Thoracic aorta (tissue), 2 donors: ENCODE results near the gene TAC4. TPM values are rescaled to one million over a fixed set of nuclear protein-coding genes. Genes with fewer than 3 reads are reported as not detected.
A peak's percentile ranks its signal among the peaks of the same experiment; 100 is the strongest.

Experiments used
- ATAC-seq: fragments of 150-250 bp; one replicate; pipeline ENCODE4 v1.8.0; 2017; ENCODE audit warnings: low read depth; ENCODE audit not compliant: insufficient number of reproducible peaks, low FRiP score
- DNase-seq: peaks from one replicate; pipeline ENCODE4 v3.0.0-alpha.2; 2020; ENCODE audit warnings: low spot score
- H3K27ac ChIP-seq, 2 donors: fragments of 200-600 bp; sonication (generic); 1 replicate in 1 of 2; 2 replicates in 1 of 2; pipeline ENCODE4 v1.5.1; 2016; ENCODE audit warnings: mild to moderate bottlenecking in 2 of 2, moderate library complexity in 2 of 2
- H3K27me3 ChIP-seq: fragments of 200-600 bp; sonication (generic); replicated peaks from 2 replicates; pipeline ENCODE4 v1.6.0; 2016; ENCODE audit warnings: mild to moderate bottlenecking; ENCODE audit not compliant: insufficient read depth
- H3K36me3 ChIP-seq: fragments of 200-600 bp; sonication (generic); one replicate; pipeline ENCODE4 v1.5.1; 2016
- H3K4me1 ChIP-seq, 2 donors: fragments of 200-600 bp; sonication (generic); 1 replicate in 1 of 2; 2 replicates in 1 of 2; pipeline versions ENCODE4 v1.5.1 to v1.6.0; 2016; ENCODE audit warnings: low read depth in 2 of 2, mild to moderate bottlenecking in 1 of 2; ENCODE audit not compliant: control insufficient read depth in 1 of 2
- H3K4me3 ChIP-seq: fragments of 200-600 bp; sonication (generic); 2 replicates; pipeline ENCODE4 v1.5.1; 2016; ENCODE audit warnings: mild to moderate bottlenecking
- H3K9me3 ChIP-seq: fragments of 200-600 bp; sonication (generic); 2 replicates; pipeline ENCODE4 v1.5.1; 2016
- CTCF ChIP-seq: fragments of 200-600 bp; sonication (generic); IDR thresholded peaks from one replicate; pipeline ENCODE4 v1.5.1; 2019; ENCODE audit warnings: antibody characterized with exemption
- total RNA-seq, 2 donors: library from RNA; depleted of rRNA; stranded (reverse); fragments of >200 nt; gene quantifications; one replicate each; pipeline versions ENCODE4 v1.1.0 to v1.2.3, GENCODE V29; 2016

The TAC4 gene
- total RNA-seq, 2 donors from 2014 or later, result not detected

- no peak overlapping the region for H3K27ac ChIP-seq
- no peak overlapping the region for H3K4me3 ChIP-seq
- TF ChIP-seq CTCF, result no peak
- no peaks in the 10 kb centered on the region for H3K9me3 ChIP-seq
- no peaks in the 10 kb centered on the region for H3K27me3 ChIP-seq
- DNase-seq (no peak), ATAC-seq (no peak)
- peaks cover 50% of the 10 kb centered on the region for H3K36me3 ChIP-seq
- peaks cover 7 to 37% of the 10 kb centered on the region in 2 donors for H3K4me1 ChIP-seq
Observed at GRCh38 chr17:49817993-49818392, 29.9 kb downstream of the TAC4 start.

GRCh38 chr17:49815761-49816281, 32.0 kb downstream of the TAC4 start:
- no peak overlapping the region for H3K4me3 ChIP-seq
- DNase-seq (no peak), ATAC-seq (no peak)
- H3K27me3 ChIP-seq, result no peaks in the 10 kb centered on the region
- no peak for TF ChIP-seq CTCF
- H3K9me3 ChIP-seq, result no peaks in the 10 kb centered on the region
- peak overlapping the region in 1 of 2 donors; percentile 23 for H3K27ac ChIP-seq
- peaks cover 3 to 38% of the 10 kb centered on the region in 2 donors for H3K4me1 ChIP-seq
- peaks cover 38% of the 10 kb centered on the region for H3K36me3 ChIP-seq

- Histone ChIP-seq H3K4me1 (peaks cover 3 to 38% of the 10 kb centered on the region in 2 donors), H3K36me3 (peaks cover 40% of the 10 kb centered on the region)
Observed at GRCh38 chr17:49814781-49815529, 32.9 kb downstream of the TAC4 start.

GRCh38 chr17:49809056-49809455, 38.8 kb downstream of the TAC4 start:
- Histone ChIP-seq H3K4me1 (peaks cover 2 to 12% of the 10 kb centered on the region in 2 donors), H3K36me3 (peaks cover 34% of the 10 kb centered on the region), H3K9me3 (no peaks in the 10 kb centered on the region), H3K27me3 (no peaks in the 10 kb centered on the region), H3K27ac (no peak overlapping the region), H3K4me3 (no peak overlapping the region)
- ATAC-seq, result no peak
- DNase-seq, result no peak
- no peak for TF ChIP-seq CTCF

More at GRCh38 chr17:49814781-49815529, 32.9 kb downstream of the TAC4 start:
- Histone ChIP-seq H3K27ac (peak overlapping the region in 1 of 2 donors; percentile 17), H3K4me3 (no peak overlapping the region), H3K9me3 (no peaks in the 10 kb centered on the region), H3K27me3 (no peaks in the 10 kb centered on the region)
- no peak for DNase-seq
- no peak for ATAC-seq
- no peak for TF ChIP-seq CTCF

GRCh38 chr17:49798738-49799137, 49.1 kb downstream of the TAC4 start:
- Histone ChIP-seq H3K4me1 (peaks cover 0 to 13% of the 10 kb centered on the region in 2 donors), H3K36me3 (peaks cover 46% of the 10 kb centered on the region), H3K4me3 (no peak overlapping the region), H3K27me3 (no peaks in the 10 kb centered on the region), H3K27ac (no peak overlapping the region), H3K9me3 (no peaks in the 10 kb centered on the region)
- DNase-seq (no peak), ATAC-seq (no peak)
- no peak for TF ChIP-seq CTCF
